HG02588 (cell line): ENCODE data around the gene NCK2.
"Not testable (repeated sequence)": the region's sequence is repeated elsewhere in the genome, so short reads cannot be mapped to it uniquely, and the experiment has no call there.

Experiments used
- ATAC-seq: cut with Tn5 transposase; IDR thresholded peaks from one replicate; pipeline ENCODE4 v1.9.1; 2021; ENCODE audit warnings: mild to moderate bottlenecking, moderate library complexity; ENCODE audit not compliant: unreplicated experiment

The NCK2 gene

GRCh38 chr2:105754011-105754410, 9.3 kb downstream of the NCK2 start:
- ATAC-seq = peak; percentile 41

GRCh38 chr2:105754994-105755393, 10.3 kb downstream of the NCK2 start:
- ATAC-seq = no peak

- no peak for ATAC-seq
These were observed 11.2 kb downstream of the NCK2 start for GRCh38 chr2:105755895-105756294.

- ATAC-seq = no peak
These were observed 11.7 kb downstream of the NCK2 start for GRCh38 chr2:105756435-105756834.

GRCh38 chr2:105756865-105757264, 12.2 kb downstream of the NCK2 start:
- ATAC-seq = not testable (repeated sequence)

- no peak for ATAC-seq
These were observed 12.7 kb downstream of the NCK2 start for GRCh38 chr2:105757433-105757832.

- no peak for ATAC-seq
These were observed 15.5 kb downstream of the NCK2 start for GRCh38 chr2:105760191-105760590.

- ATAC-seq = no peak
These were observed 16.1 kb downstream of the NCK2 start for GRCh38 chr2:105760639-105761337.

GRCh38 chr2:105761931-105762515, 17.3 kb downstream of the NCK2 start:
- ATAC-seq = no peak

GRCh38 chr2:105763076-105763475, 18.4 kb downstream of the NCK2 start:
- ATAC-seq = no peak

GRCh38 chr2:105764059-105764458, 19.3 kb downstream of the NCK2 start:
- ATAC-seq = no peak

- ATAC-seq = no peak
These were observed 20.9 kb downstream of the NCK2 start for GRCh38 chr2:105765415-105766299.

GRCh38 chr2:105766300-105766866, 21.7 kb downstream of the NCK2 start:
- no peak for ATAC-seq

- ATAC-seq = no peak
These were observed 23.5 kb downstream of the NCK2 start for GRCh38 chr2:105768176-105768575.

- no peak for ATAC-seq
These were observed 24.3 kb downstream of the NCK2 start for GRCh38 chr2:105768961-105769452.

- no peak for ATAC-seq
These were observed 24.8 kb downstream of the NCK2 start for GRCh38 chr2:105769504-105769903.

GRCh38 chr2:105770149-105770548, 25.4 kb downstream of the NCK2 start:
- no peak for ATAC-seq

GRCh38 chr2:105771291-105771690, 26.6 kb downstream of the NCK2 start:
- not testable (repeated sequence) for ATAC-seq

GRCh38 chr2:105771836-105772235, 27.1 kb downstream of the NCK2 start:
- ATAC-seq = no peak

GRCh38 chr2:105772362-105772761, 27.6 kb downstream of the NCK2 start:
- ATAC-seq = no peak

GRCh38 chr2:105773568-105773967, 28.9 kb downstream of the NCK2 start:
- ATAC-seq = no peak
